Right lung (tissue), 5 donors: ENCODE measurements around the gene ESRRG. TPM values are rescaled to one million over a fixed set of nuclear protein-coding genes. Genes with fewer than 3 reads are reported as not detected.
"Not testable (repeated sequence)": the region's sequence is repeated elsewhere in the genome, so short reads cannot be mapped to it uniquely, and the experiment has no call there.

Experiments
- DNase-seq, 2 donors: peaks; one replicate each; pipeline ENCODE4 v3.0.0-alpha.2; 2013
- polyA plus RNA-seq, 5 donors: library from polyadenylated mRNA; unstranded; fragments of 120-200 nt; gene quantifications; one replicate each; pipeline versions ENCODE4 v1.2.1 to v1.2.3, GENCODE V29; 2013; ENCODE audit warnings: inconsistent platforms in 1 of 5, low replicate concordance in 1 of 5; ENCODE audit not compliant: insufficient read length in 5 of 5, insufficient read depth in 1 of 5

The ESRRG gene
- polyA plus RNA-seq, 5 donors = 1.4 to 2.0 (median 1.6) TPM

- no peak for DNase-seq
These were observed 17.6 kb downstream of the ESRRG start for GRCh38 chr1:216705676-216706075.

GRCh38 chr1:216704065-216704464 lies 19.2 kb downstream of the ESRRG start:
- not testable (repeated sequence) for DNase-seq

DNA sequence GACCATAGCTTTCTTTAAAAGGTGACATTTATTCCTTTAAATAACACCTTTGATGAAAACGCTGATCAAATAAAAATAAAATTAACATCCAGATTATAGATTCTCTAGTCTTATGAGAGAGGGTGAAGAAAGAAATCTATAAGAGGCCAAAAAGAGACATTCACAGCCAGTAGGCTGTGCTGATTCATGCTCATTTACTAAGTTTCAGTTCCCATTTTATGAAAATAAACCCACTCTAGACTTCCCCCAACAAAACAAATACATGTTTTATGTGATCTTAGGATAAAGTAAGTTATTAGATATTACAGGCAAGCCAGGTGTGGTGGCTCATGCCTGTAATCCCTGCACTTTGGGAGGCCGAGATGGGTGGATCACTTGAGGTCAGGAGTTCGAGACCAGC lies 21.1 kb downstream of the ESRRG start:
- DNase-seq = no peak

- no peak for DNase-seq
These were observed 22.4 kb downstream of the ESRRG start for GRCh38 chr1:216700779-216701178.

DNA sequence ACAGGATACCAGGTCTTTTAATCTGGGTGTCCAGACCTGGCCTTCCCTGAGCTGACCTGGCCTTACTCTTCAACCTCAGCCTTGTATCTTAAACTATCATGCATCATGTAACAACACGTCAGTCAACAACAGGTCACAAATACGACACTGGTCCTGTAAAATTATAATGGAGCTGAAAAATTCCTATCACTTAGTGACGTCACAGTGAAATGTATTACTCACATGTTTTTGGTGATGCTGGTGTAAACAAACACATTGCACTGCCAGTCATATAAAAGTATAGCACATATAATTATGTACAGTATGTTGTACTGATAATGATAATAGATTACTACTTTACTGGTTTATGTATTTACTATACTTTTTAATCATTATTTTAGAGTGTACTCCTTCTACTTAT lies 31.5 kb downstream of the ESRRG start:
- no peak for DNase-seq

DNA sequence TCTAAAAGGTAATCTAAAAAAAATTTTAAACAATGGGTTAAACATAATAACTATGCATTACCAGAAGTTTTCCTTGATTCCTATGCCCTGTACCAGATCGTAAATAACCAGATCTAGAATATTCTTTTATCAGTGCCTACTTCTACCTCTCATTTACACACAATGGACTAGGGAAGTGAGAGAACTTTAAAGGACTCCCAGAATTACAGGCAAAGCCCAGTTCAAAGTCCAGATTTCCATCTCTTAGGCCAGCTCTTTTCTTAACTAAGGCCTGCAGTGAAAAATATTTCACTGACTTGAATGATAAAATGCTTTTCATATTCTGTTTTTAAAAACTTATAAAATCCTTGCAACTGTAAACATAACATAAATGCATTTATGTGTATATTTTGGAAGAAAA lies 32.6 kb downstream of the ESRRG start:
- DNase-seq = no peak

DNA sequence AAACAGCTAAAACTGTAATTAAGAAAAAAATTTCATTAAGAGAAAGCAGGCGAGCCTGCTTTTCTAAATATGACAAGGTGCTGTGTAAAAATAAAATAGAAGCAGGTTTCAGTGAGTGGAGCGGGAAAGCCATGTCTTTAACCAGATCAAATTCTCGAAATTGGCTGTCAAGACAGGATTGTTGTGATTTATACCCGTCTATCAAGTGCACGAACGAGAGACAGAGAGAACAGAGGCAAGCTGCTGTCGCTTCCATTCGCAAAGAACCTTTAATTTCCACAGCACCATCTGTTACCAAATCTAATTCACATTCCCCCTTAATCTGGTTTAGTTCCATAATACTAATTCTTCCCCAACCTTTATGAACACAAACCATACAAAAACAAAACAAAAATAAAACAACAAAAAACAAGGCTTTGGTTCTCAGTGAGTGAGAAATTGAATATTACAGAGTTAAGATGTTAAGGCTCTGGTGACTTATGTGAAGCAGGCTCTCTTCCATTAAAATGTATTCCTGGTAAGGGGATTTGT lies 35.0 kb downstream of the ESRRG start:
- DNase-seq = no peak

- DNase-seq = no peak
These were observed 36.1 kb downstream of the ESRRG start for GRCh38 chr1:216686860-216687766.

GRCh38 chr1:216682752-216683151 lies 40.5 kb downstream of the ESRRG start:
- DNase-seq = no peak

GRCh38 chr1:216679108-216679507 lies 44.1 kb downstream of the ESRRG start:
- DNase-seq = no peak

- DNase-seq = no peak
These were observed 52.9 kb downstream of the ESRRG start for GRCh38 chr1:216670118-216670883.

- DNase-seq = no peak
These were observed 56.8 kb downstream of the ESRRG start for GRCh38 chr1:216666441-216666840.

- no peak for DNase-seq
These were observed 57.4 kb downstream of the ESRRG start for GRCh38 chr1:216665856-216666255.

GRCh38 chr1:216665406-216665805 lies 57.8 kb downstream of the ESRRG start:
- DNase-seq = no peak

DNA sequence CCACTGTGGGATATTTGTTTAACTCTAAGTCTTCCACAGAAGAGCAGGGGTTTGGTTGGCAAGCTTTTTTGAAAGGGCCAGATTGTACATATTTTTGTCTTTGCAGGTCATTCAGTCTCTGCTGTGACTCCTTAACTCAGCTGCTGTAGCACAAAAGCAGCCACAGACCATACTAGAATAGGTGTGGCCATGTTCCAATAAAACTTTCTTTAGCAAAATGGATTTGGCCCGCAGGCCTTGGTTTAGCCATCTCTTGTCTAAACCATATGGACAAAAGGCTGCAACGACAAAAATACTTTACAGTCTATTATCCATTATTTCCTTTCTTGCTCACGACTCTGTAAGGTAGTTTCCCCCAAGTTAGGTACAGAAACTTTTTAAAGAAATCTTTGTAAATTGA lies 60.5 kb downstream of the ESRRG start:
- no peak for DNase-seq

DNA sequence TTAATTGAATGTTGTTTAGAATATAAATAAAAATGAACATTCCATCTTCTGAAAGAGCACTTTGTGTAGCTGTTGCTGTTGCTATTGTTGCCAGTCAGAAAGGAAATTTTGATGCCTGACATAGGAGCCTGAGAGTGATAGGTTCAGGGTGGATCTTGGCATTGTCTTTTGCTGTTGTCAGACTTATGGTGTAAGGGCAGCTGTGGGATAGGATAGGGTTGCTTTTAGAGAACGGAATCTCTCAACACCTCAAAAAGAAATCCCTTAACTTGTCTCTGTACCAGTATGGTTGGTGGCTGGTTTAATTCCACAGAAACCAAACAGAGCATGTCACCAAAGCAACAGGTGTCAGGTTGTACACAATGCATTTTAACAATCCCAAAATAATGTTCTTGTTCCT lies 62.7 kb downstream of the ESRRG start:
- DNase-seq = no peak

DNA sequence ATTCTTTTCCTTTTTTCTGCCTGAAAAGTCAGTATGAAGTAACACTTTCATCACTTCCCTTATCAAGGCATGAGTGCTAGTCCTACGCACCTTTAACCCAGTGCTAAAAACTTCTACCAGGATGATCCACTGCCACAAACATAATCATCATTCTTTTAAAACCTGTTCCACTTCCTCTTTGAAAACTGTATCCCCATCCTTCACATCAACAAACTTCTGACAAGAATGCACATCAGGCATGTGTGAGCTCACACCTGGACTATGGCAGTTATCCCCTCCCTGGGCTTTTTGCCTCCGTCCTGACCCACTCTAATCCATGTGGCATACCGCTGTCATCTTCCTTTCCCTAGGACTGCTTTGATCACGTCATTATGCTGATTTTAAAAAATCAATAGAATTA lies 70.2 kb downstream of the ESRRG start:
- DNase-seq = no peak

DNA sequence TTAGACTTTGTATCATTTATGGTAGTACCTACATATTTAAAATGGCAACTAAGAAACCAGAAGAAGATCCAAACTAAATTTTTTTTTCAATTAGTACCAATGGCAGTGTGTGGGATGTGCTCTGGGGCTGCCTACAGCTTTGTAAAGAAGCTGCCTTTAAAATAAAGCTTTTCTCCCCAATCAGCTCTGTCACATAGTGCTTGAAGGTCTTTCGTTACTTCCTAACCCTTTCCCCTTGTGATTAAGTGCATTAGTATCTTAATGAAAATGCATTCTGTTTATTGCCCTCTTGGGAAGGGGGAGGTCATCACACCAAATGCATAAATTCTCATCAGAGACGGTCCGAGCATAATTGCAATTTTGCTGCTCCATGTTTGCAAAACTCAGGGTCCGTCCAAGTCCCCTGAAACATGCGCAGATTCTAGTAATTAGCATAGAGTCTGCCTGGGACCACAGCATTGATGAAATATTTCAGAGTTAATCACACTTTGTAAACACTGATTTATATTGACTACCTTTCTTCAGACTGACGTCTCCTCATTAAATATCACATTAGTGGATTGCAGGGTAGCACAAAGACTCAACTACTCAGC lies 71.3 kb downstream of the ESRRG start:
- no peak for DNase-seq

DNA sequence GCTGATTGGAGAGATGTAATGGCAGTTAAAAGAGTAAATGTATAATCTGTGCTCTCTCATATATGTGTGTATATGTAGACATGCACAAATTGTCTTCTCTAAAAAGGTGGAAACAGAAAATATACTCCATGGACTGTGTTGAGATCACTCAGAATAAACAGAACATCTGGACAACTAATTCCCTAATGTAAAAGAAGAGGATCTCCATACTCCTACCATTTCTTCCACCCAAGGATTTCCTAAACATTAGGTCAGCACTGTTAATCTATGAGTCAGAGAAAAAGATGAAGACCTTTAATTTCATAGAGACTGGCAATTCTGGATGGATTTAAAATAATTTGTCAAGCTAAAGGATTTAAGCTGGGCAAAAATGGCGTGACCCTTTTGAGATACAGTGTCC lies 80.1 kb downstream of the ESRRG start:
- DNase-seq = no peak

- DNase-seq = no peak
These were observed 81.4 kb downstream of the ESRRG start for GRCh38 chr1:216641669-216642460.

DNA sequence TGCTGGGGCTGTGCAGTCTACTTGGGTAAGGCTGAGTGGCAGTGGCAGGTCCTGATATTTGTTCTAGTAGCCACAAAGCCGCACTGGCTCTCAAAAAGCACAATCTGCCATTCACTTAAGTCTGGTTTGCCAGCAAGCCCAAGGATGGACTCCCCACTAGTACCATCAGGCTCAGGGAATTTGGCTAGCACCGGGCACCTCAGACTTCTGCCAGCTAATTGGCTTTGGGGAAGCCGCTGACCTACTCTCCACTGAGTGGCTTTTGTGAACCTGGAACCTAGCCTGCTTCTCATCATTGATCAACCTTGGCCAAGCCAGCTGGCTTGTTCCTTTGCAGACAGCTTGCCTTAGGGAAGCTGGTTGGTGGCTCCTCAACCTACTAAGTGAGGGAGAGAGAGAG lies 83.1 kb downstream of the ESRRG start:
- DNase-seq = no peak

DNA sequence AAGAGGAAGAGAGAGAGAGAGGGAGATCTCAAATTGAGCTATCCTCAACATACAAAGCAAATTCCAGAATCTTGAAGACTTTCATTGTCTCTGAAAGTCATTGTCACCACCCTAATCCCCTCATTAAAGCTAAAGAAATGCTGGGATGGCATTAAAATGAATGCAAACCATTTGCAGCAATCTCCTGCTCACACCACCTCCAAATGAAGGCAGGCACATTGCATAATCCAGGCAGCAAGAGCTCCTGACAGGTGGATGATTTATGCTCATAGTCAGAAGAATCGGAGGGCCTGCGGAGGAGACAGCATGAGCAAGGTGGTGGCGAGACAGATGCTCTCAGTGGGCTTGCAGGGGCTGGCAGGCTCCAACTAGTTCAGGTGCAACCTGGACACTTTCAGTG lies 90.2 kb downstream of the ESRRG start:
- no peak for DNase-seq
